ENCODE results near the gene TLR9. TPM values are rescaled to one million over a fixed set of nuclear protein-coding genes. Genes with fewer than 3 reads are reported as not detected.

Gene TLR9
- total and polyA plus RNA-seq, 7 donors = 0.04 to 0.55 (median 0.24) TPM; not detected in 1

DNA sequence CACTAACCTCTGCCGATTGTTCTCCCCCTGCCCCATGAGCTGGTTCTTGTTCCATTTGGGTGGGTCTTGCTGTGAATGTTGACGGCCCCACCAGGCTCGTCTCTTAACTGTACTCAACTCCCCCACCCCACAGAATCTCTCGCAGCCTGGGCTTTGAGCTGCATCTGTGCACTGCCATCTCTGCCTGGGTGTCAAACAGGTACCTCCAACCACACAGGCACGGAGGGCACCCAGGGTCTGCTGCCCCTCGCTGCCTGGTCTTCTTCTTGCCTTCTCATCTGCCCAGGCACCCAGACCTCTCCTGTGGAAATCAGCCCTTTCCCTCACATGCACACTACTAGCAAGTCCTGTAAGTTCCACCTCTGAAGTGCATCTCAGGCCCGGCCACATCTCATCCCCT, 10.1 kb downstream of the TLR9 start:
- DNase-seq = no peak
- H3K27ac ChIP-seq = no peak overlapping the region
- 94 to 95% (median 95%) methylated on average over 7 of the region's 7 CpGs for WGBS, 3 donors
- TF ChIP-seq, protein P1, sequence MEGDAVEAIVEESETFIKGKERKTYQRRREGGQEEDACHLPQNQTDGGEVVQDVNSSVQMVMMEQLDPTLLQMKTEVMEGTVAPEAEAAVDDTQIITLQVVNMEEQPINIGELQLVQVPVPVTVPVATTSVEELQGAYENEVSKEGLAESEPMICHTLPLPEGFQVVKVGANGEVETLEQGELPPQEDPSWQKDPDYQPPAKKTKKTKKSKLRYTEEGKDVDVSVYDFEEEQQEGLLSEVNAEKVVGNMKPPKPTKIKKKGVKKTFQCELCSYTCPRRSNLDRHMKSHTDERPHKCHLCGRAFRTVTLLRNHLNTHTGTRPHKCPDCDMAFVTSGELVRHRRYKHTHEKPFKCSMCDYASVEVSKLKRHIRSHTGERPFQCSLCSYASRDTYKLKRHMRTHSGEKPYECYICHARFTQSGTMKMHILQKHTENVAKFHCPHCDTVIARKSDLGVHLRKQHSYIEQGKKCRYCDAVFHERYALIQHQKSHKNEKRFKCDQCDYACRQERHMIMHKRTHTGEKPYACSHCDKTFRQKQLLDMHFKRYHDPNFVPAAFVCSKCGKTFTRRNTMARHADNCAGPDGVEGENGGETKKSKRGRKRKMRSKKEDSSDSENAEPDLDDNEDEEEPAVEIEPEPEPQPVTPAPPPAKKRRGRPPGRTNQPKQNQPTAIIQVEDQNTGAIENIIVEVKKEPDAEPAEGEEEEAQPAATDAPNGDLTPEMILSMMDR (IDR thresholded peaks at IDR 0.05) = no peak
- peaks cover 20% of the 10 kb centered on the region for H3K4me1 ChIP-seq
- intact Hi-C loops (cut with DNase I) = no loop called here
- ATAC-seq = no peak
- H3K36me3 ChIP-seq (ENCODE audit: insufficient read depth in 1 of 2, low read depth in 1 of 2) = peaks cover 0 to 56% of the 10 kb centered on the region in 2 donors
- no peaks in the 10 kb centered on the region for H3K9me3 ChIP-seq
- no peak overlapping the region for H3K4me3 ChIP-seq
- H3K27me3 ChIP-seq (ENCODE audit: insufficient read depth in 3 of 3, low read length in 2 of 3) = no peaks in the 10 kb centered on the region

DNA sequence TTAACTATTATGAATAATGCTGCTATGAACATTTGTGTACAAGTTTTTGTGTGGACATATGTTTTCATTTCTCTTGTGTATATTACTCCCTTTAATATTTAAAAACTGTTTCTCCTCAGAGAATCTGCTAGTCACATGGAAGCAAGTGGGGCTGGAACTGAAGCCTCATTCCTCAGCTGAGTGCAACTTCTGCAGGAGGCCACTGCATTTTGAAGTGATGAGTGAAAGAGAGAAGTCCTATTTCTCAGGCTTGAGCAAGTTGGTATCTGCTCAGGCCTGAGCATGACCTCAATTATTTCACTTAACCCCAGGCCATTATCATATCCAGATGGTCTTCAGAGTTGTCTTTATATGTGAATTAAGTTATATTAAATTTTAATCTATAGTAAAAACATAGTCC, 11.5 kb downstream of the TLR9 start:
- H3K4me3 ChIP-seq = no peak overlapping the region
- TF ChIP-seq, protein P1 (IDR thresholded peaks at IDR 0.05) = no peak
- intact Hi-C loops (cut with DNase I) = no loop called here
- ATAC-seq = no peak
- no peaks in the 10 kb centered on the region for H3K9me3 ChIP-seq
- H3K27me3 ChIP-seq (ENCODE audit: insufficient read depth in 3 of 3, low read length in 2 of 3) = no peaks in the 10 kb centered on the region
- peaks cover 0 to 71% of the 10 kb centered on the region in 2 donors for H3K36me3 ChIP-seq (ENCODE audit: insufficient read depth in 1 of 2, low read depth in 1 of 2)
- DNase-seq = no peak
- no peak overlapping the region for H3K27ac ChIP-seq
- H3K4me1 ChIP-seq = peaks cover 20% of the 10 kb centered on the region

DNA sequence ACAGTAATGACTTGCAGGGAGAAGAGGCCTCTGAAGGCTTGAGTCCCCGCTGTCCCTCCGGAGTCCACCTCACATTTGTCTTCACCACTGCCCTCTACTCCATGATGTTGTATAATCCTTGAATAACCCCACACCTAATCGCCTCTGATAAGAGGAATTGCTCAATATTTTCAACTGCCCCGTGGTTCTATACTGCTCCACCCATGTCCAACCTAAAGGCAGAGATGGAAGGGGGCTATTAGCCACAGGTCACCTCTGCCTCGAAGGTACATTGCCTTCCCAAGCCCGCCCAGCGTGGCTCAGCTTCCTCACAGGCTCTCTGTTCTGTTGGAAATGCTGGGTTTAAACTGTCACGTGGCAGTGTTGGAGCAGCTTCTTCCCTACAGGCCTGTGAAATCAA, 12.4 kb downstream of the TLR9 start:
- H3K27ac ChIP-seq = no peak overlapping the region
- intact Hi-C loops (cut with DNase I) = no loop called here
- H3K4me1 ChIP-seq = peaks cover 20% of the 10 kb centered on the region
- H3K9me3 ChIP-seq = no peaks in the 10 kb centered on the region
- ATAC-seq (no peak), DNase-seq (no peak)
- H3K4me3 ChIP-seq = no peak overlapping the region
- H3K27me3 ChIP-seq (ENCODE audit: insufficient read depth in 3 of 3, low read length in 2 of 3) = no peaks in the 10 kb centered on the region
- TF ChIP-seq, protein P1 (IDR thresholded peaks at IDR 0.05) = no peak
- H3K36me3 ChIP-seq (ENCODE audit: insufficient read depth in 1 of 2, low read depth in 1 of 2) = peaks cover 5 to 80% of the 10 kb centered on the region in 2 donors
- 77 to 93% (median 79%) methylated on average over 8 of the region's 8 CpGs for WGBS, 3 donors

DNA sequence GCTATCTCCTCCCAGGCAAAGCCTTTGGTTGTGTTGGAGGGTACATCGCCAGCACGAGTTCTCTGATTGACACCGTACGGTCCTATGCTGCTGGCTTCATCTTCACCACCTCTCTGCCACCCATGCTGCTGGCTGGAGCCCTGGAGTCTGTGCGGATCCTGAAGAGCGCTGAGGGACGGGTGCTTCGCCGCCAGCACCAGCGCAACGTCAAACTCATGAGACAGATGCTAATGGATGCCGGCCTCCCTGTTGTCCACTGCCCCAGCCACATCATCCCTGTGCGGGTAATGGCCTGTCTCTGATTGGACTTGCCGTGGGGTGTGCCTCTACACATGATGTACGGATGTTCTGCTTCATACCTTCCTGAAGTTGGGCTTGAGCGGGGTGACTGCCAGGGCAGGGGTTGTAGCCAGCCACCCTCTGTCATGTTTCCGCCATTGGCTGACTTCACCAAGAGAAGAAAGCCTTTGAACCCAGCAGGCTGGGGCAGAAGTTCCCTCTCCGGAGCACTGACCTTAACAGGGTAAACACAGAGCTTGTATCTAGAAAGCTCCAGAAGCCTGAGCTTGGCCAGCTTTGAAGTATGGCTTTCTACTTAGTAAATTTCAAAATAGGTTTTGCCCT, 14.1 kb downstream of the TLR9 start:
- Histone ChIP-seq H3K4me3 (no peak overlapping the region), H3K4me1 (peaks cover 6% of the 10 kb centered on the region), H3K27me3 (ENCODE audit: insufficient read depth in 3 of 3, low read length in 2 of 3) (no peaks in the 10 kb centered on the region), H3K9me3 (no peaks in the 10 kb centered on the region), H3K27ac (no peak overlapping the region), H3K36me3 (ENCODE audit: insufficient read depth in 1 of 2, low read depth in 1 of 2) (peaks cover 5 to 96% of the 10 kb centered on the region in 2 donors)
- intact Hi-C loops (cut with DNase I) = no loop called here
- ATAC-seq (no peak), DNase-seq (no peak)
- TF ChIP-seq, protein P1 (IDR thresholded peaks at IDR 0.05) = no peak
- WGBS, 3 donors = 92 to 94% (median 93%) methylated on average over 18 of the region's 18 CpGs

DNA sequence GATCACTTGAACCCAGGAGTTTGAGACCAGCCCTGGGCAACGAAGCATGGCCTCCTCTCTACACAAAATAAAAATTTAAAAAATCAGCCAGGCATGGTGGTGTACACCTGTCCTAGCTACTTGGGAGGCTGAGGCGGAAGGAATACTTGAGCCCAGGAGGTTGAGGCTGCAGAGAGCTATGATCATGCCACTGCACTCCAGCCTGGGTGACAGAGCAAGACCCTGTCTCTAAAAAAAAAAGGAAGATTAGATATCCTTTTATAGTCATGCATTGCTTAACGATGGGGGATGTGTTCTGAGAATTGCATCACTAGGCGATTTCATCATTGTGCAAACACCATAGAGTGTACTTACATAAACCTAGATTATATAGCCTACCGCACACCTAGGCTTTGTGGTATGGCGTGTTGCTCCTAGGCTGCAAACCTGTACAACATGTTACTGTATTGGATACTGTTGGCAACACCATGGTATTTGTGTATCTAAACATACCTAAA, 14.8 kb downstream of the TLR9 start:
- ATAC-seq (peak in 2 of 4 donors; percentile 42 to 51), DNase-seq (no peak)
- TF ChIP-seq, protein P1 (IDR thresholded peaks at IDR 0.05) = no peak
- H3K4me1 ChIP-seq = peaks cover 1% of the 10 kb centered on the region
- WGBS, 3 donors = 86 to 95% (median 88%) methylated on average over 6 of the region's 6 CpGs
- H3K27ac ChIP-seq = no peak overlapping the region
- no peak overlapping the region for H3K4me3 ChIP-seq
- no peaks in the 10 kb centered on the region for H3K9me3 ChIP-seq
- H3K27me3 ChIP-seq (ENCODE audit: insufficient read depth in 3 of 3, low read length in 2 of 3) = no peaks in the 10 kb centered on the region
- H3K36me3 ChIP-seq (ENCODE audit: insufficient read depth in 1 of 2, low read depth in 1 of 2) = peaks cover 5 to 100% of the 10 kb centered on the region in 2 donors
- intact Hi-C loops (cut with DNase I) = no loop called here

Data from psoas muscle (tissue), 8 donors.